Measurements from ENCODE around the gene CDRT4.

The CDRT4 gene

GRCh38 chr17:15386083-15386482 is 81.3 kb downstream of the CDRT4 start:
- no peak for DNase-seq
